ENCODE data around the gene NAT10.

NAT10 gene

DNA sequence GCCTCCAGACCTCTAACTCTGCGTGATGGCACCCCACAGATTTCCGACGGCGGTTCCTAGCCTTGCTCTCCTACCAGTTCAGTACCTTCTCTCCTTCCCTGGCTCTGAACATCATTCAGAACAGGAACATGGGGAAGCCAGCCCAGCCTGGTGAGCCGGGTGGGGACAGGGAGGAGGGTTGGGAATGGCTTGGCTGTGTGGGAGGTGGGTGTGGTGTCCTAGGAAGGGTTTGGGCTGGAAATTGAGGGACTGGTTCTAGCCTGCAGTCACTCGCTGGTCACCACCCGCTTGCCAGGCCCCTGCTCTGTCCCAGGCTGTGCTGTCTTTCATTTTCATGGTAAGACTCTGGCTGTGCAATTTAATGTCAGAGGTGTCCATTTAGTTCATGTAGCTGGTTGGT is 33.9 kb downstream of the NAT10 start:
- TF ChIP-seq, protein P1, sequence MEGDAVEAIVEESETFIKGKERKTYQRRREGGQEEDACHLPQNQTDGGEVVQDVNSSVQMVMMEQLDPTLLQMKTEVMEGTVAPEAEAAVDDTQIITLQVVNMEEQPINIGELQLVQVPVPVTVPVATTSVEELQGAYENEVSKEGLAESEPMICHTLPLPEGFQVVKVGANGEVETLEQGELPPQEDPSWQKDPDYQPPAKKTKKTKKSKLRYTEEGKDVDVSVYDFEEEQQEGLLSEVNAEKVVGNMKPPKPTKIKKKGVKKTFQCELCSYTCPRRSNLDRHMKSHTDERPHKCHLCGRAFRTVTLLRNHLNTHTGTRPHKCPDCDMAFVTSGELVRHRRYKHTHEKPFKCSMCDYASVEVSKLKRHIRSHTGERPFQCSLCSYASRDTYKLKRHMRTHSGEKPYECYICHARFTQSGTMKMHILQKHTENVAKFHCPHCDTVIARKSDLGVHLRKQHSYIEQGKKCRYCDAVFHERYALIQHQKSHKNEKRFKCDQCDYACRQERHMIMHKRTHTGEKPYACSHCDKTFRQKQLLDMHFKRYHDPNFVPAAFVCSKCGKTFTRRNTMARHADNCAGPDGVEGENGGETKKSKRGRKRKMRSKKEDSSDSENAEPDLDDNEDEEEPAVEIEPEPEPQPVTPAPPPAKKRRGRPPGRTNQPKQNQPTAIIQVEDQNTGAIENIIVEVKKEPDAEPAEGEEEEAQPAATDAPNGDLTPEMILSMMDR (IDR thresholded peaks at IDR 0.05; ENCODE audit: extremely low read depth, insufficient read depth, missing control alignments): no peak
- in situ Hi-C loops (cut with MboI; ENCODE audit: low pct_unique_long_range_greater_than_20kb, low sequenced_read_pairs, unreplicated experiment): no loop called here
- DNase-seq (ENCODE audit: low spot score): no peak

DNA sequence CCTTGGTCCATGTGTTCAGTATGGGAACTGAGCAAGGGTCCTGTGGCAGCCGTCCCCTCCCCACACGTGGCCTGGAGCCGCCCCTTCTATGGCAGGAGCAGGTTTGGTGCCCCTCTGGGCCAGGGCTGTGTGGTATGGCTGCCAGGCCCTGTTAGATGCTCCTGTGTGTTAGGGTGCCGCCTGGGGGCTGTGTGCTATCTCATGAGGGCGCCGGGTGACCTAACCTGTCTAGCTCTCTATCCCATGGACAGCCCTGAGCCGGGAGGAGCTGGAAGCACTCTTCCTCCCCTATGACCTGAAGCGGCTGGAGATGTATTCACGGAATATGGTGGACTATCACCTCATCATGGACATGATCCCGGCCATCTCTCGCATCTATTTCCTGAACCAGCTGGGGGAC is 34.7 kb downstream of the NAT10 start:
- in situ Hi-C loops (cut with MboI; ENCODE audit: low pct_unique_long_range_greater_than_20kb, low sequenced_read_pairs, unreplicated experiment): no loop called here
- DNase-seq (ENCODE audit: low spot score): no peak
- TF ChIP-seq, protein P1 (IDR thresholded peaks at IDR 0.05; ENCODE audit: extremely low read depth, insufficient read depth, missing control alignments): no peak

GRCh38 chr11:34143048-34143447 is 37.6 kb downstream of the NAT10 start:
- in situ Hi-C loops (cut with MboI; ENCODE audit: low pct_unique_long_range_greater_than_20kb, low sequenced_read_pairs, unreplicated experiment): no loop called here
- TF ChIP-seq, protein P1 (IDR thresholded peaks at IDR 0.05; ENCODE audit: extremely low read depth, insufficient read depth, missing control alignments): no peak

GRCh38 chr11:34145073-34145472 is 39.6 kb downstream of the NAT10 start:
- TF ChIP-seq, protein P1 (IDR thresholded peaks at IDR 0.05; ENCODE audit: extremely low read depth, insufficient read depth, missing control alignments): no peak
- peak; percentile 75 for DNase-seq (ENCODE audit: low spot score)
- in situ Hi-C loops (cut with MboI; ENCODE audit: low pct_unique_long_range_greater_than_20kb, low sequenced_read_pairs, unreplicated experiment): no loop called here

More at GRCh38 chr11:34143048-34143447, 37.6 kb downstream of the NAT10 start:
- DNase-seq (ENCODE audit: low spot score): no peak

DNA sequence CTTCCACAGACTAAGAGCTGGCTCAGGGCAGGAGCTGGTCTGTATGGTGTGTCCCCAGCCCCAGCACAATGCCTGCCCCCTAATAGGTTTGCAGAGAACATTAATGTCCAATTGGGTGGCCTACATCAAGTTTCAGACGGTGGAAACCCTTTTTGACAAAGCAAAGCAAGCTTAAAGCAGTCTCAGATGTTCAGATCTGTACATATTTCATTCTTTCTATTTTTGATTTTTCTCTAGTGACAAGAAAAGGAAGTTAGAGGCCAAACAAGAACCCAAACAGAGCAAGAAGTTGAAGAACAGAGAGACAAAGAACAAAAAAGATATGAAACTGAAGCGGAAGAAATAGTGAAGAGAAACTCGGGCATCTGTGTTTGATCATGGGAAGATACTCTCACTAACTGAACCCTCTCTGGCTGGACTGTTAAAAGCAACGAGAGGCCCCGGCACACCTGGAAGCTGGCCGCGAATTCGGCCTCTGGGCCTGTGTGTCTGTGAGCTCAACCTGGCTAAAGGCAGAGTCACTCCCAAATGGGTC is 40.5 kb downstream of the NAT10 start:
- TF ChIP-seq, protein P1 (IDR thresholded peaks at IDR 0.05; ENCODE audit: extremely low read depth, insufficient read depth, missing control alignments): no peak
- in situ Hi-C loops (cut with MboI; ENCODE audit: low pct_unique_long_range_greater_than_20kb, low sequenced_read_pairs, unreplicated experiment): no loop called here
- peak; percentile 64 for DNase-seq (ENCODE audit: low spot score)

GRCh38 chr11:34146411-34146810 is 41.0 kb downstream of the NAT10 start:
- TF ChIP-seq, protein P1 (IDR thresholded peaks at IDR 0.05; ENCODE audit: extremely low read depth, insufficient read depth, missing control alignments): no peak
- DNase-seq (ENCODE audit: low spot score): no peak
- in situ Hi-C loops (cut with MboI; ENCODE audit: low pct_unique_long_range_greater_than_20kb, low sequenced_read_pairs, unreplicated experiment): no loop called here

GRCh38 chr11:34146866-34147265 is 41.4 kb downstream of the NAT10 start:
- TF ChIP-seq, protein P1 (IDR thresholded peaks at IDR 0.05; ENCODE audit: extremely low read depth, insufficient read depth, missing control alignments): no peak
- DNase-seq (ENCODE audit: low spot score): no peak
- in situ Hi-C loops (cut with MboI; ENCODE audit: low pct_unique_long_range_greater_than_20kb, low sequenced_read_pairs, unreplicated experiment): no loop called here

All from GM13977 (cell line).